Measurements from ENCODE around the gene POLR3K.
A peak's percentile ranks its signal among the peaks of the same experiment; 100 is the strongest.

Gene POLR3K

DNA sequence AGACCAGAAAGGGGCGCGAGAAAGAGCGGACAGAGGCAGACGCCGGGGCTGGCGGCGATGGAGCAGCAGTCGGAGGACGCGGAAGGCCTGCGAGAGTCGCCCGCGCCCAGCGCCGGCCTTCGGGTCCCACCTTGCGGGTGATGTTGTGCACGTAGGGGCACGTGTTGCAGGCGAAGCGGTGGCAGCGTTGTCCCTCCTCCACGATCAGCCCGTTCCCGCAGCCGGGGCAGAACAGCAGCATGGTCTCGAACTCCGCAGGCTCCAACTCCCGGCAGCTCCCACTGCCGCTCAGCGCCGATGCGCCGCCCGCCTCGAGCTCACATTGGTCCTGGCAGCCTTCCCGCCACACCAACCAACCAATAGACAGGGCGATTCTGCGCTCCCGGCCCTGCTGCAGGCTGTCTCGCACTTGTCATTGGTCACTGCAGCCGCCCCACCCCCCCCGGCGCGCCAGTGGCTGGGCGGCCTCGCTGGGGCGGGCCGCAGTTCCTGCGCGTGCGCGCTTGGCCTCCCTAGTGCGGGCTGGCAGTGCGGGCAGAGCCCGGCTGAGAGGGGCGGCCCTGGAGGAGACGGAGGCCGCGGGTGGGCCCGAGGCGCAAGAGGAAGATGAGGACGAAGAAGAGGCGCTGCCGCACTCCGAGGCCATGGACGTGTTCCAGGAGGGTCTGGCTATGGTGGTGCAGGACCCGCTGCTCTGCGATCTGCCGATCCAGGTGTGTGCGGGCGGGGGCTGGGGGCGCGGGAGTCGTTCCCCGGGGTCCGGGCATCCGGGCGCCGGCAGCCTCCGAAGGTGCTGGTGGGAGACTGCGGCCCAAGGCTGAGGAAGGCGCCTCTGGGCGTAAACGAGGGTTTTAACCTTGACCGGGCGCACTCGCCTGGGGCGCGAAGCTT, at the start of gene POLR3K, which contains the start of gene SNRNP25:
POLR3K (minus strand) TSS at position 263 of the 891 bp plus-strand sequence; CDS start at position 241, 22 bp downstream.
SNRNP25 (plus strand) TSS at position 483 of the 891 bp plus-strand sequence; CDS start at position 672, 189 bp downstream.
- peak; percentile 99 for DNase-seq
- peak within 1 kb of the TSS; percentile 87 for H3K27ac ChIP-seq
- H3K36me3 ChIP-seq = peaks cover 56% of the 10 kb centered on the region

GRCh38 chr16:102060-102855, 48.9 kb upstream of the POLR3K start:
- H3K27me3 ChIP-seq (ENCODE audit: insufficient read depth, low read depth, severe bottlenecking) = no peaks in the 10 kb centered on the region
- no peaks in the 10 kb centered on the region for H3K9me3 ChIP-seq (ENCODE audit: severe bottlenecking)
- peaks cover 15% of the 10 kb centered on the region for H3K36me3 ChIP-seq
- H3K4me3 ChIP-seq (ENCODE audit: low read depth, low read length) = no peak overlapping the region
- no peak for TF ChIP-seq CTCF (IDR thresholded peaks at IDR 0.05; ENCODE audit: low read depth, low read length)
- DNase-seq = no peak
- H3K27ac ChIP-seq = no peak overlapping the region

More for the DNA sequence above, at the start of gene POLR3K, which contains the start of gene SNRNP25:
- H3K4me3 ChIP-seq (ENCODE audit: low read depth, low read length) = peak within 1 kb of the TSS; percentile 95
- no peaks in the 10 kb centered on the region for H3K27me3 ChIP-seq (ENCODE audit: insufficient read depth, low read depth, severe bottlenecking)
- TF ChIP-seq CTCF (IDR thresholded peaks at IDR 0.05; ENCODE audit: low read depth, low read length) = no peak
- H3K9me3 ChIP-seq (ENCODE audit: severe bottlenecking) = no peaks in the 10 kb centered on the region

GRCh38 chr16:101586-101985, 48.2 kb upstream of the POLR3K start:
- H3K27me3 ChIP-seq (ENCODE audit: insufficient read depth, low read depth, severe bottlenecking) = no peaks in the 10 kb centered on the region
- H3K4me3 ChIP-seq (ENCODE audit: low read depth, low read length) = no peak overlapping the region
- peaks cover 11% of the 10 kb centered on the region; the same call in 1 of the 2 replicates for H3K36me3 ChIP-seq
- H3K9me3 ChIP-seq (ENCODE audit: severe bottlenecking) = no peaks in the 10 kb centered on the region
- no peak for DNase-seq
- no peak overlapping the region for H3K27ac ChIP-seq
- TF ChIP-seq CTCF (IDR thresholded peaks at IDR 0.05; ENCODE audit: low read depth, low read length) = no peak

DNA sequence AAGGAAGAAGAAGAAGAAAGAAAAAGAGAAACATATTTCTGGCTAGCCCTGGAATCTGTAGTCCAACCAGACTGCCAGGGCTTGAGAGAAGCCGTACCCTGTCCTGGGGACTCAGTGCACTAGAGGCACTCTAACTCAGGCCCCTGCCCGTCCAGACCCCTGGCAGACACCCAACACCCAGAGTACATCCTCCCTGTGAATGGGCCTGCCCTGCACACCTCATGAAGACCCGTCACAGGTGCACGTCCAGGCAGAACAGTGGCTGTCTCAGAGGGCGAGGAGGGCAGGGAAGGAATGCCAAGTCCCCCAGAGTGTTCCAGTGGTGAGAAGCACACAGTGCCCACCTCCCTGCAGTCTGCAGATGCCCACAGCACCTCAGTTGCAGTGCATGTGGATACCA, 47.6 kb upstream of the POLR3K start:
- no peak for DNase-seq
- Histone ChIP-seq H3K27me3 (ENCODE audit: insufficient read depth, low read depth, severe bottlenecking) (no peaks in the 10 kb centered on the region), H3K36me3 (peaks cover 11% of the 10 kb centered on the region; the same call in 1 of the 2 replicates), H3K4me3 (ENCODE audit: low read depth, low read length) (no peak overlapping the region), H3K27ac (no peak overlapping the region), H3K9me3 (ENCODE audit: severe bottlenecking) (no peaks in the 10 kb centered on the region)
- no peak for TF ChIP-seq CTCF (IDR thresholded peaks at IDR 0.05; ENCODE audit: low read depth, low read length)

DNA sequence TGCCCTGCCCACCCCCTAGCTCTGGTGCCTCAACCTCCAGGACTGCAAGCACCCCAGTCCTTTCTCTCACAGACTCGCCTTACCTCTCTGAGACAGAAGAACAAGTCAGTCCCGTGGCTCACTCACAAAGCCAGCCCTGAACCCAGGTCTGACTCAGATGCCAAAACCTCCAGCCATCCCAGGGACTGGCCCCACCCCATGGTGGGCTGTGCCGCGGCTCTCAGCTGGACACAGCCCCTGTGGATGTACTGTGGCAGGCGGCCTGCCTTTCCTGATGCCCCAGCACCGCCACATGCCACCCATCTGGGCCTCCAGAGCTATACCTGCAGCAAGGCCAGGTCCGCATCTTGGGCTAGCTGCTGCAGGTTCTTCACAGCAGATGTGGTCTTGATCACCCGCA, 44.4 kb upstream of the POLR3K start:
- peaks cover 14% of the 10 kb centered on the region; the same call in 1 of the 2 replicates for H3K36me3 ChIP-seq
- DNase-seq = no peak
- no peaks in the 10 kb centered on the region for H3K27me3 ChIP-seq (ENCODE audit: insufficient read depth, low read depth, severe bottlenecking)
- no peaks in the 10 kb centered on the region for H3K9me3 ChIP-seq (ENCODE audit: severe bottlenecking)
- H3K4me3 ChIP-seq (ENCODE audit: low read depth, low read length) = no peak overlapping the region
- TF ChIP-seq CTCF (IDR thresholded peaks at IDR 0.05; ENCODE audit: low read depth, low read length) = no peak
- no peak overlapping the region for H3K27ac ChIP-seq

Data from WERI-Rb-1 (cell line).